ENCODE results near the gene PPM1H.
"Not testable (repeated sequence)": the region's sequence is repeated elsewhere in the genome, so short reads cannot be mapped to it uniquely, and the experiment has no call there.

The PPM1H gene

GRCh38 chr12:62761658-62762057 is 173.3 kb downstream of the PPM1H start:
- no peak for TF ChIP-seq CTCF (IDR thresholded peaks at IDR 0.05; ENCODE audit: insufficient read depth, low read length, poor library complexity, severe bottlenecking)
- DNase-seq (ENCODE audit: extremely low read depth, insufficient read length) = no peak
- Histone ChIP-seq H3K4me3 (replicated peaks; ENCODE audit: low read depth, low read length) (no peak overlapping the region), H3K36me3 (ENCODE audit: control insufficient read depth, insufficient read depth, low read length) (no peaks in the 10 kb centered on the region), H3K27me3 (replicated peaks; ENCODE audit: control insufficient read depth, insufficient read depth, low read length) (no peaks in the 10 kb centered on the region)

- TF ChIP-seq CTCF (IDR thresholded peaks at IDR 0.05; ENCODE audit: insufficient read depth, low read length, poor library complexity, severe bottlenecking) = no peak
- H3K27me3 ChIP-seq (replicated peaks; ENCODE audit: control insufficient read depth, insufficient read depth, low read length) = no peaks in the 10 kb centered on the region
- H3K4me3 ChIP-seq (replicated peaks; ENCODE audit: low read depth, low read length) = no peak overlapping the region
- no peak for DNase-seq (ENCODE audit: extremely low read depth, insufficient read length)
- H3K36me3 ChIP-seq (ENCODE audit: control insufficient read depth, insufficient read depth, low read length) = no peaks in the 10 kb centered on the region
Measured at GRCh38 chr12:62760779-62761178, 174.2 kb downstream of the PPM1H start.

- H3K27me3 ChIP-seq (replicated peaks; ENCODE audit: control insufficient read depth, insufficient read depth, low read length); H3K36me3 ChIP-seq (ENCODE audit: control insufficient read depth, insufficient read depth, low read length); DNase-seq (ENCODE audit: extremely low read depth, insufficient read length); H3K4me3 ChIP-seq (replicated peaks; ENCODE audit: low read depth, low read length): not testable (repeated sequence)
Measured at GRCh38 chr12:62760341-62760740, 174.6 kb downstream of the PPM1H start.

DNA sequence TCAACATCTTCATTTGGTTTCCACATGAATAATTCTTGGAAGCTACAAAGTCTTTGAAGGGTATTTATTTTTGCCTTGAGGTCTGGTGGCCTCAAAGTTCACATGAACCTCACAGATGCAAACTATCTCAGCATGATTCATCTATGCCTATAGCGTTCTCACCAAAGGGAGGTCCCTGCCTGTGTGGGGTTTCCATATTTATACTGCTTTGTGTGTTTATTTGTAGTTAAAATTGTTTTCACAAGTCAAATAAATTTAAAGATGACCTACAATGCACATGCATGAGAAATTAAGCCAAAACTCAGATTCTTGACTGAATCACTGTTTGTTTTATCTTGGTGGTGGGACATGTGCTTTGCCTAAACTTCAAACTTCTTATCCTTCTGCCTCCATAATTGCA is 176.7 kb downstream of the PPM1H start:
- DNase-seq (ENCODE audit: extremely low read depth, insufficient read length) = no peak
- H3K27me3 ChIP-seq (replicated peaks; ENCODE audit: control insufficient read depth, insufficient read depth, low read length) = no peaks in the 10 kb centered on the region
- H3K4me3 ChIP-seq (replicated peaks; ENCODE audit: low read depth, low read length) = no peak overlapping the region
- no peaks in the 10 kb centered on the region for H3K36me3 ChIP-seq (ENCODE audit: control insufficient read depth, insufficient read depth, low read length)
- TF ChIP-seq CTCF (IDR thresholded peaks at IDR 0.05; ENCODE audit: insufficient read depth, low read length, poor library complexity, severe bottlenecking) = no peak

- no peak for TF ChIP-seq CTCF (IDR thresholded peaks at IDR 0.05; ENCODE audit: insufficient read depth, low read length, poor library complexity, severe bottlenecking)
- Histone ChIP-seq H3K36me3 (ENCODE audit: control insufficient read depth, insufficient read depth, low read length) (no peaks in the 10 kb centered on the region), H3K4me3 (replicated peaks; ENCODE audit: low read depth, low read length) (no peak overlapping the region), H3K27me3 (replicated peaks; ENCODE audit: control insufficient read depth, insufficient read depth, low read length) (no peaks in the 10 kb centered on the region)
- DNase-seq (ENCODE audit: extremely low read depth, insufficient read length) = no peak
Measured at GRCh38 chr12:62757048-62757447, 177.9 kb downstream of the PPM1H start.

GRCh38 chr12:62754706-62755105 is 180.2 kb downstream of the PPM1H start:
- no peak for TF ChIP-seq CTCF (IDR thresholded peaks at IDR 0.05; ENCODE audit: insufficient read depth, low read length, poor library complexity, severe bottlenecking)
- DNase-seq (ENCODE audit: extremely low read depth, insufficient read length) = no peak
- Histone ChIP-seq H3K27me3 (replicated peaks; ENCODE audit: control insufficient read depth, insufficient read depth, low read length) (no peaks in the 10 kb centered on the region), H3K4me3 (replicated peaks; ENCODE audit: low read depth, low read length) (no peak overlapping the region), H3K36me3 (ENCODE audit: control insufficient read depth, insufficient read depth, low read length) (no peaks in the 10 kb centered on the region)

Data from GM06990 (cell line).